GM13976 (cell line): ENCODE measurements around the gene GTF2H4.
"Not testable (repeated sequence)": the region's sequence is repeated elsewhere in the genome, so short reads cannot be mapped to it uniquely, and the experiment has no call there.

Experiments
- DNase-seq: peaks from one replicate; pipeline ENCODE4 v3.0.0; 2012; ENCODE audit warnings: low spot score
- CTCF ChIP-seq: IDR thresholded peaks from 2 replicates; pipeline ENCODE4 v1.5.1; 2012; ENCODE audit warnings: borderline replicate concordance, mild to moderate bottlenecking; ENCODE audit not compliant: insufficient read depth; ENCODE audit errors: extremely low read depth, missing control alignments, control extremely low read depth
- in situ Hi-C: fragments of 300-500 bp; cut with MboI; formaldehyde crosslinking; loops from one replicate; pipeline ENCODE4 v1.12.0; 2022; ENCODE audit warnings: low sequenced_read_pairs, mixed read lengths, inconsistent platforms; ENCODE audit not compliant: unreplicated experiment

The GTF2H4 gene

GRCh38 chr6:30907758-30908591, at the start of gene GTF2H4:
TSS of gene GTF2H4 (plus strand) at chr6:30908207.
- in situ Hi-C loops = no loop called here
- DNase-seq = peak; percentile 94

GRCh38 chr6:30859726-30860125, 48.3 kb upstream of the GTF2H4 start:
- DNase-seq, in situ Hi-C loops: not testable (repeated sequence)

More at GRCh38 chr6:30907758-30908591, at the start of gene GTF2H4:
- TF ChIP-seq CTCF = no peak

DNA sequence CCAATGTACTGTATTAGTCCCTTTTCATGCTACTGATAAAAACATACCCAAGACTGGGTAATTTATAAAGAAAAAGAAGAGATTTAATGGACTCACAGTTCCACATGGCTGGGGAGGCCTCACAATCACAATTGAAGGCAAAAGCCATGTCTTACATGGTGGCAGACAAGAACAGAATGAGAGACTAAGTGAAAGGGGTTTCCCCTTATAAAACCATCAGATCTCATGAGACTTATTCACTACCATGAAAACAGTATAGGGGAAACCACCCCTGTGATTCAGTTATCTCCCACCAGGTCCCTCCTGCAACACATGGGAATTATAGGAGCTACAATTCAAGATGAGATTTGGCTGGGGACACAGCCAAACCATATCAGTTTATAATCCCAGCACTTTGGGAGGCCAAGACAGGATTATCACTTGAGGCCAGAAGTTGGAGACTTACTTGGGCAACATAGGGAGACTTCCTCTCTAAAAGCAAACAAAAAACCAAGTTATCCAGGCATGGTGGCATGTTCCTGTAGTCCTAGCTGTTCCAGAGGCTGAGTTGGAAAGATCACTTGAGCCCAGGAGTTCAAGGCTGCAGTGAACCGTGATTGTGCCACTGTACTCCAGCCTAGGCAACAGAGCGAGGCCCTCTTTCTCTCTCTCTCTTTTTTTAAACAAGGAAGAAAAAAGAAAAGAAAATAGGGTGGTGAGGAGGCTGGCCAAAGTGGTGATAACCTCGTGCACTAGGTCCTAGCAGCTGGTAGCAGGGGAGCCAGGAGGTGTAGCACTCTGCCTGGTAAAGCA, 46.6 kb upstream of the GTF2H4 start:
- no peak for DNase-seq

DNA sequence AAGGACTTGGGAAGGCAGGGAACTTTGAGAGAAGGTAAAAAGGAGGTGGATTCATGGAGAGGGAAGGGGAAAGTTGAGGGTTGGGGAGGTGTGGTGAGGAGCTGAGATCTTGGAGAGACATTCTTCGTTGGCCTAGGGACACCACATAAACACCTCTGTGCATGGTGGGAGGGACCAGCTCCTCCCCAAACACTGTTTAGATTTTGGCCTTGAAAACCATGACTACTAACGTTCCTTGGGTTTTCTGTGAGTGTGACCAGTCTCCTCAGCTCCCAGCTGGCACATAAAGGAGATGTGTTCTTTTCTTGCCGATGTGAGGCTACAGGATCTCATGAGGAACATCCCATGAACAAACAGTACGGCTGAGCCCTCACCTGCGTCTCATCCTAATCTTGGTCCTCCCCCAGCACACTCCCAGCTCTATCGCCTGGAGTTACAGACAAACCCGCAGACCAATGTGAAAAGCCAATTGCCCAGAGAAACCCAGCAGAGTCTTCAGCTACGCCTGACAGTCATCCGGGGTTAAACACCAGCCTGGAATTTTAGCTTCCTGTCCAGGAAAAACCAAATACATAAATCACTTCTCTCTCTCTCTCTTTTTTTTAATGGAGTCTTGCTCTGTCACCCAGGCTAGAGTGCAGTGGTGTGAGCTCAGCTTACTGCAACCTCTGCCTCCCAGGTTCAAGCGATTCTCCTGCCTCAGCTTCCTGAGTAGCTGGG, 45.7 kb upstream of the GTF2H4 start:
- no peak for TF ChIP-seq CTCF
- in situ Hi-C loops = no loop called here
- peak; percentile 3 for DNase-seq

More for the DNA sequence above, 46.6 kb upstream of the GTF2H4 start:
- in situ Hi-C loops = no loop called here
- TF ChIP-seq CTCF = no peak

DNA sequence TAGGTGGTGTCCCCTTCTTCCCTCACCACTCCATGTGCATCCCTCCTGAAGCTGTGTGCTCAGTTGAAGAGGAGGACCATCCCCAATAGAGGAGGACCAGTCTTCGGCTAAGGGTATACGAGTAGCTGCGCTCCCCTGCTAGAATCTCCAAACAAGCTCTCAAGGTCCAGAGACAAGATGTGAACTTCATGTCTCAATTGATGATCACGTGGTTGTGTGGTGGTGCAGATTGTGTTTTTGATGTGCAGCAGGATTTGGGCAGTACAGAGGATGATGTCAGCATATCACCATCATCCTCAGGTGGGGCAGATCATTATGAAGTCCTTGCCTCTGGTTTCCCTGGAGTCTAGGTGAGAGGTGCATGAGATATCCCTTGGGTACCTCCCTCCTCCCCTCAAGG, 43.7 kb upstream of the GTF2H4 start:
- in situ Hi-C loops = no loop called here
- peak; percentile 3 for DNase-seq
- no peak for TF ChIP-seq CTCF

- DNase-seq, in situ Hi-C loops: not testable (repeated sequence)
These were observed 38.7 kb upstream of the GTF2H4 start for GRCh38 chr6:30869241-30869749.

DNA sequence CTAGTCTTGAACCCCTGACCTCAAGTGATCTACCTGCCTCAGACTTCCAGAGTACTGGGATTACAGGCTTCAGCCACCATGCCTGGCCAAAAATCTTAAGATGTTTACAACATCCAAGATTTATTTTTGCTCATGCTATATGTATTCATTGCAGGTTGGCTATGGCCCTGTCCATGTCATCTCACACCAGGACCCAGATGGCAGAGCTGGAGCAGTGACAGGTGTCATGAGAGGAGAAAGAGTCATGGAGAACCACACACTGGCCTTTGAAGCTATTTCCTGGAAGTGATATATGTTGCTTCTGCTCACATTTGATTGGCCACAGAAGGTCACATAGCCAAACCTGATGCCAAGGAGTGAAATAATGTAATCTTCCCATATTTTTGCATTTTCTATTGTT, 37.5 kb upstream of the GTF2H4 start:
- DNase-seq = no peak
- TF ChIP-seq CTCF = no peak
- in situ Hi-C loops = no loop called here
